IPS DF 4.7 (cell line): ENCODE data around the gene PLEKHA7.
"Not testable (repeated sequence)": the region's sequence is repeated elsewhere in the genome, so short reads cannot be mapped to it uniquely, and the experiment has no call there.

ENCODE experiments used
- DNase-seq: peaks from one replicate; pipeline ENCODE4 v3.0.0-alpha.2; 2013; ENCODE audit warnings: low spot score; ENCODE audit errors: extremely low read depth

Gene PLEKHA7

DNA sequence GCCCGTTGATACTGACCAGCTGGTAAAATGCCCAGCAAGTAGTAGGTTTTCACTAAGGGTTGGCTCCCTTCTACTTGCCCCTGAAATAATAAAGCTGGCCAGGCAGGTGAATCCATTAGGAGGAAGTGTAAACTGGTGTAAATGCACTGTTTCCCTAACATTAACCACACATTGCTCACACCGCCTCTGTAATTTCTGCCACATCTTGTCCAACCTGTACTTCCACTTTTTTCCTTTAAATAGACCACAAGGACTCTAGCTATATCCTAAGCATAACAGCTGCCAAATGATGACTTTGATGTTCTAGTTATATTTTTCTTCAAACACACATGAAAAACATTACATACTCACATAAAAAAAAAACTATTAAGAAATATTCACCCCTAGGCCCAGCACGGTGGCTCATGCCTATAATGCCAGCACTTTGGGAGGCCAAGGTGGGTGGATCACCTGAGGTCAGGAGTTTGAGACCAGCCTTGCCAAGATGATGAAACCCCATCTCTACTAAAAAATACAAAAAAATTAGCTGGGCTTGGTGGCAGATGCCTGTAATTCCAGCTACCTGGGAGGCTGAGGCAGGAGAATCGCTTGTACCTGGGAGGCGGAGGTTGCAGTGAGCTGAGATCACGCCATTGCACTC is 95.6 kb downstream of the PLEKHA7 start:
- DNase-seq, result not testable (repeated sequence)

DNA sequence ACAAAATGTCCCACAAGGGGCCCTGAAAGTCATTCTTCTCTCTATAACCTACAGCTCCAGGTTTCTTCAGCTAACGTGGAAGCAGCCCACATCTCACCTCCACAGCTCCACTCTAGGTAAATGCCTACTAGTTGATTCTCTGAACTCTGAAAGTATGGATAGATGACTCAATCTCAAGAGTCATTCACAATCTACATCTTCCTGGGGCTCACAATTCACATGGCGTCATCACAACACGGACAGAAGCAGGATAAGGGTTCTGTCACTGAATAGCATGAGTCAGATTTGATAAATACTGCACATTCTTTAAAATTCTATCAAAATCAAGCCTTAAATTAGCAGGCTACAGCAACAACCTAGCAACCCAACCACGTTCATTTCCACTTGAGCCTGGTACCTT is 96.3 kb downstream of the PLEKHA7 start:
- DNase-seq, result no peak

DNA sequence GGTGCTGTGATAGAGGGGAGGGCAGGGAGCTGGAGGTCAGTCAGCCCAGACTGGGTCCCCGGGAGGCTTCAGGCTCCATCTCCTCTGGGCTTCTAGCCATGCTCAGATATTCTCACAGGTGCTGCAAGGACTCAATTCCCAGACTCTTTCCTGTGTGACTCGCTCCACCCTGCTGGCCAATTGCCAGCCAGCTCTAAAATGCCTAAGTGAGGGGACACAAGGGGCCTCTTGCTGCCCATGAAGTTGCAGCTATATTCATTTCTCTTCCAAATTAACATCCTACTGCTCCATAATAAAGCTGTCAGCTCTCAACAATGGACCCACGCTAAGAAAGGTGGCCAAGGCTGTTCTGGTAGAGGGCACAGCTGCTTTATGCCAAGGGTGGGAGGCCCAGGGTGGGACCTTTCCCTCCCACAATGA is 101.5 kb downstream of the PLEKHA7 start:
- DNase-seq, result no peak

DNA sequence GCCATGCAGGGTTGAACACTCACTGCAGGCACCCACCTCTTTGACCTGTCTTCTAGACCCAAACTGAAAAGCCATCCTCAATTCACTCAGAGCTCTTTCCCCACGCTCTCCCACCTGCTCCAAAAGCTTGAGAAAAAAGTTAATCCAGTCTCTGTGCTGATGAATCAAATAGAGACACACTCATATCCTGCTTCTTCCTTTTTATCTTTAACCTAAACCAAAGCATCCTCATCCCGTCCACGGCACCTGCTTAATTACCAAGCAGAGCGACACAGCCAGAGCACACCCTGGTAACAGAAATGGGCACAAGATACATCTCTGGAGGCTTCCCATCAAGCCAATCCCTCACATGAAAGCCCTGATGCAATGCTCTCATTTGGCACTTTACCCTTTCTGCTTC is 102.6 kb downstream of the PLEKHA7 start:
- DNase-seq, result no peak

DNA sequence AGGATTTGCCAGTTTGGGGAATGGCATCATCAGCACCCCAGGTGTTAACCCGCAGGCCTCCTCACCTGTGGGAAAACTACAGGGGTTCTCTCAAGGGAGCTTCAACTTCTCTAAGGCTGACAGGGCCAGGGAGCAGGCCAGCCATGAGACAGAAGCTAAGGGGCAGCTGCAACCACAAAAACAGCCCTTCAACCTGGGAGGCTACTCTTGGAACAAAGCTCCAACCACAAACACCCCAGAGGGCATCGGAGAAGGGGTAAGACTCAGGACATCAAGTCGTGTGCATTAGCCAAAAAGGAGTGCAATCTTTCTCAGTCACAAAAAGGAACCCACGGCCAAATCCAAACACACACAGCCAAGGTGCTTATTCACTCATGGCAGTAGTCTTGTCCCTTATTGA is 103.0 kb downstream of the PLEKHA7 start:
- DNase-seq, result no peak

DNA sequence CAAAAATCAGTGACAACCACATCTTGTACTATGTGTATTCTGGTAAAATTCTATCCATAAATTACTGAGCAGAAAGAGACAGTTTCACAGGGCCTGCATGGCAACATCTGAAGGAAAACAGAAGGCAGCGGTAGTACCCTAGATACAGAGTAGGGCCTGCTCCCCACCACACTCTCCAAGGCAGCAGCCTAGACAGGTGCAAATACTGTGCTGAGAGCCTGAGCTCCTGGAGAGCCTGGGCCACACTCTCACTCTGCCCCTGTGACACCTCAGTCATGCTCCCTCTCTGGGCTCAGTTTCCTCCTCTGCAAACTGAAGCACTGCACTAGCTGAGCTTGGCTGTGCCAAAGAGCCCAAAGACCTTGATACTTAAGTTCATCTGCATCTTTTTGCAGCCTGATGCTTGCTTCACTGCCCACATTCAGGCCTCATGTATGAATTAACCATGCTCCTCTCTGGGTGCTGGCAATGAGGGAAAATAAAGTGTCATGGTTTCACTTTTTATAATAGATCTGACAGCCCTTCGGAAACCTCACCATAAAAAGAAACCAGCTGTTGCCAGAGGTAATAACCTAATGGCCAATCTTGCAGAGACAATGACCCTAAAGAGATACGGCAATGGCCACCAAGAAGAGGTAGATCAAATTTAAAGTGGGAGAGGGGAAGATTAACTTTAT is 104.7 kb downstream of the PLEKHA7 start:
- no peak for DNase-seq

DNA sequence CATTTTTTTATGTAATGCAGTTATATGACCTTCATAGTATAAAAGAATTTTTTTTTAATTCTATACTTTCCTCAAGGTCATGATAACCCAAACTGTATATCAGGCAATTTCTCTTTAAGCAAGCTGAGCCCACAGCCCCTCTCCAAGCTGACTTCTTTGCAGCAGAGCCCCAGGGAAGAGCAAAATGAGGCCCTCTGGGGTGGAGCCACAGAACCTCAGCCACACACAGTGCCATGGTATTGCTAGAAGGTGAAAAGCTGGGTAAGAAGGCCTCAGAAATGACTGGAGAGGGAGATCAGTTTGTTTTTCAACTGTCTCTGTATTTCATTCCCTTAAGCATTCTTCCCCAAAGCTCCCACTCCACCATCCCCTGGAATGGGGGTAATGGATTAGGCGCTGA is 108.8 kb downstream of the PLEKHA7 start:
- DNase-seq, result no peak

DNA sequence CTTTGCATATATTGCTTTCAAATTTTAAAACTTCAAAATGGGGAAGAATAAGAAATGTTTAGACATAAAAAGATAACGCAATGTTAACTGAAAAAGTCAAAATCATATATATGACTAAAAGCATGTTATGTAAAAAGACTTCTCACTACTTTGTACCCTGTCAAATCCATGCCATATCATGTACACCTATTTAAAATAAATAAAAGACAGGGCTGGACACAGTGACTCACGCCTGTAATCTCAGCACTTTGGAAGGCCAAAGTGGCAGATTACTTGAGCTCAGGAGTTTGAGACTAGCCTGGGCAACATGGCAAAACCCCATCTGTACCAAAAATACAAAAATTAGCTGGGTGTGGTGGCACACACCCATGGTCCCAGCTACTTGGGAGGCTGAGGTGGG is 109.5 kb downstream of the PLEKHA7 start:
- DNase-seq, result not testable (repeated sequence)

DNA sequence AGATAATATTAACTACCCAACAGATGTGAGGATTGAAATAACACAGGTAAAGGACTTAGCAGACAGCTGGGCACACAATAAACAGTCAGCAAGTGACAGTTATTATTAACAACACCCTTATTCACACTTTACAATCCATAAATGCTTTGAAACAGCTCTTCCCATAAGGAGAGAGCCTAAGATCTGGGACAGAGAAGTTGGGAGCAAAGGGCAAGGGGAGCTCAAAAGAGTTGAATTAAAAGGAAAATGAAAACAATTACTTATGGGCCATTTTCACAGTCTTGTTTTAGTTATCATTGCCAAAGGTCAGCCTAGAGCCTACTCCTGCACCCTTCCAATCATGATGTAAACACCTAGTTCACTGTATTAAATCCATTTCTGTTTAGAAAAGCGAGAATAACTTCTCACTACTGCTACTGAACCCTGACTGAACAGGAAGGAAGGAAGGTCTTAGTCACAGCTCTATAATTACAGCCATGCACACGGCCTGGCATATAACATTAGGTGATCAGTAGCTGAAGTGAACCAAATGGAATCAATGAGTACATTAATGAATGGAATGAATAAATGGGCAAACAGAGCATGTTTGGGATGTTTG is 111.3 kb downstream of the PLEKHA7 start:
- DNase-seq, result no peak

DNA sequence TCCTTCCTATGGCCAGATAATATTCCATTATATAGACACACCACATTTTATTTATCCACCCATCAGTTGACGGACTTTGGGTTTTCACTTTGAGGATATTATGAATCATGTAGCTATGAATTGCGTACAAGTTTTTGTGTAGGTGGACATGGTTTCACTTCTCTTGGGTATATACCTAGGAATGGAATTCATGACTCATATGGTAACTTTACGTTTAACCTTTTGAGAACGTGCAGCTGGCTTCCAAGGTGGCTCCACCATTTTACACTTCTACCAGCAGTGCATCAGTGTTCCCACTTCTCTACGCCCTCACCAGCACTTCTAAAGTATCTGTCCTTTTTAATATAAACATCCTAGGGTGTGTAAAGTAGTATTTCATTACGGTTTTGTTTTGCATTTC is 112.0 kb downstream of the PLEKHA7 start:
- no peak for DNase-seq

DNA sequence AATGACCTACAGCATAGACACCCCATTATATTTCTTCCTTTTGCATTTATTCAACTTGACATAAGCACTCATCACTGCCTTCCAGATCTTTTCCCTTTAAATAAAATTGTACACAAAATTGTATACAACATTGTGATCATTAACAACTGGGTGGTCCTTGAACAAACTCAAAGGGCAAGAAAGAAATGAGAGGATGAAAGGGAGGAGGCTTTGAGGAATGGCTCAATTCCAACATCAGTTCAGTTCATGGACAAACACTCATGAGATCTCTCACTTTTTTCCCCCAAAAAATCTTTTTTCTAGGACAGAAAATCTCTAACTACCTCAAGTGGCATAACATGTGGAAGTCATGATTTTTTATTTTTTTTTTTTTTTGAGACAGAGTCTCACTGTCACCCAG is 113.7 kb downstream of the PLEKHA7 start:
- no peak for DNase-seq

DNA sequence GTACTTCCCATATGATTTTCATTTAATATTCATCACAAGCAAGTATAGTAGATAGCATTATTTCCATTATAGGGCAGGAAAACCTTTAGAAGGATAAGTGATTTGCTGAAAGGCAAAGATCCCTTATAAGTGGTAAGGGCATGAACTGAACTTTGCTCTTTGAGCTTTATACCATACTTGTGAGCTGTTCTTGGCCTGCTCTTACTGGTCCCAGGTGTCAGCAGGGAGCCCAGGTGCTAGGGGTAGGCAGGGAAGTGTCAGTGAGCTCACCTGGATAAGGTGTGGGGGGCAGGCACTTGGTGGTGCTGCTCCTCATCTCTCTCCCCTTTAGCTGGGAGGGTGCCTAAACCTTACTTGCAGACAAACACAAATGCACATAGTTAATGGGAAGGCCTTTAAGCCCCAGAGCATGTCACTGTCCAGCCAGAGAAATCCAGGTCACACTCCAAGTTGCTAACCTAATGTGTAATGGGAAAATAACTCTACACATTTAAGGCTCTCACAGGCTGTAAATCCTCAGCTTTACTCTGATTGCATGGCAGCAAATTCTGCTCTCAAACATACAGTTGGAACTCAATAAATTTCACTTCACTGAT is 114.4 kb downstream of the PLEKHA7 start:
- no peak for DNase-seq

DNA sequence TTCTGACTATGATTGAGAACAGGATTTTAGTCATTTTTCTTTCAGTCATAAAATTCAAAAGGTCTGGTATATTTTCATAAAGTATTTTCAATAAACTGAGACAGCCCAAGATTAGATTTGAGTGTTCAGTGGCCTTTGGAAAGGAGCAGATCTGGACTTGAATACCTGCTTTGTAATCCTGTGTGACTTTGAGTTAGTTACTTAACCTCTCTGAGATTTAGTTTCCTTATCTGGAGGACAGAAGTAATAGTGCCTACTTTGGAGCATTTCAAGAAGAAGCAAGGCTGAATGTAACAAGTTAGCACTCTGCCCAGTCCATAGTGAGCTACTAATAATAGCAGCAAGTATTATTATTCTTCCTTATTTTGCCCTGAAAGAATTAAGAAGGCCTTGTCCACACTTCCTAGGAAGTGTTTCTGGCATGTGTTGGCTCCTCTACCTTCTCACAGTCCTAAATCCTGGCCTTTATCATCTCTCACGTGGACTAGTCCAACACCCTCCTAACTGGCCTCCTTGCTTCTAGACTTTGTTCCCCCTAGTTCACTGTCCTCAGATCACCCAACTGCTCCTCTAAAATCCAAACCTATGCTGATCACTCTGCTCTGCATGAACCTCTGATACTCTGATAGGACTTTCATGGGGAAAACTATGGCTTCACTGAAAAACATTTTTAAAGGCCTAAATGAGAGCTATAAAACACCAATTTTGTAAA is 115.8 kb downstream of the PLEKHA7 start:
- no peak for DNase-seq

DNA sequence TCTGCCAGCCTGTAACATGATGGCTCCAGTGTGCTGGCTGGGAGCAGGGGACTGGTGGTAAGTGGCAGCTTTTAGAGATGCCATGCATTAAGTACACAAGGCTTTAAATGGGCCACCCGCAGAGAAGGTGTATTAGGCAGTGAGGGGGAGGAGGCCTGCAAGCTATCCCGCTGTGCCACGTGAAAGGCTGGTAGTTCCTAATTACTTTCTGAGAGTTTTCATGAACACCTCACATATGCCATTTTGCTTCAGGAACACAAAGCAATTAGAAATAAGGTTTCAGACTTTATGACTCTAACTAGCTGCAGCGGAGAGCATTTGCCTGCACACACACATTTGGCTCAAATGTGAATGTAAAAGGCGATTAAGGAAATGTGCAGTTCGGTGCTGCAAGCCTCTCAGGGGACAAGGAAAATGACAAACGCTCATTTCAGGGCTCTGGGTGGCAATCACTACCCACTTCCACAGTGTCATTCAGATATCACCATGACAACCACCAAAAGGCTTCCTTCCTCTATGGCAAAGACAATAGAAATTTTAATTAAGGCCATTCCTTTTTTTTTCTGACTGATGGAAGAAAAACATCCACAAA is 116.6 kb downstream of the PLEKHA7 start:
- peak; percentile 58 for DNase-seq

DNA sequence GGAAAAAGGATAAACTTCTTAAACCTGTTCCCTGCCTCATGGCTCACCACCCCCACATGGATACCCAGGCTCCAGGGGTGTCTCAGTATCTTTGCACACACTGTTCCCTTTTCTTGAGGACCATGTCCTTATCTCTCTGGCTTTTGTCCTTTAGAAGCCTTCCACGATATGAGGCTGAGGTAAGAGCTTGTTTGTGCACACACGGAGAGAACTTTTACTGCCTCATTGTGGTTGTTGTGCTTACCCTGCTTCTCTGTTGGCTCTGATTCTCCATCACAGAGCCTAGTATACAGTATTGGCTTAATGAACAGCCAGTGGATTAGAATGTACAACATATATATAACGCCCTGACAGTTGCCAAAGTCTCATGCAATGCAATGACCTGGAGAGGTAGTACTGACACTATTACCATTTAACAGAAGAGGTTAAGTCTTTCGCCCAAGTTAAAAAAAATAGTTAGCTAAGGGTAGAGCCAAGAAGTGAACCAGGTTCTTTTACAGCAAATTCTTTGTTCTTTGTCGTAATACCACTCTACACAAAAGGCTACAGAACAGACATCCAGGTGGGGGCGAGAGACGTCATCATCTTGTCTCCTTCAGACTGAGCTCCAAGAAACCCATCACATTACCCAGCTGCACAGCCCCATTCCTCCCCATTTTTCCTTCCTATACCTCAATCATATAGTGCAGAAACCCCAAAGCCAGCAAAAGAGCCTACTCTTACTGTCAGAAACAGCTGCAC is 117.3 kb downstream of the PLEKHA7 start:
- no peak for DNase-seq

DNA sequence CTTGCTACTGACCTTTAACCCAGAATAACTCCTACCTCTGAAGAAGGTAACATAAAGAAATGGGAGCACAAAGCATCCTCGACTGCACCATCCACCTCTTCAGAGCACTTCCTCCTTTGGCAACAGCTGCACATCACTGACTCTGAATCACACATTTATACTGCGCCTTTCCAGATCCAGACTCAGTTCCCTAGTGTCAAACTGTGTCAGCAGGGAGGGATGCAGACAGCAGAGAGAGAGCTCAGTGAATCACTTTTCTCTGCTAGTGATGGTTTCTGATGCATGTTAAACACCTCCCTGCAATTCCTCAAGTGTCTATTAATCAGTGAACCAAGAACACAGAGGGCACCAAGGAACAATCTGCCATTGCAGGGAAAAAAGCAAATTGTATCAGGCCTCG is 118.9 kb downstream of the PLEKHA7 start:
- no peak for DNase-seq

DNA sequence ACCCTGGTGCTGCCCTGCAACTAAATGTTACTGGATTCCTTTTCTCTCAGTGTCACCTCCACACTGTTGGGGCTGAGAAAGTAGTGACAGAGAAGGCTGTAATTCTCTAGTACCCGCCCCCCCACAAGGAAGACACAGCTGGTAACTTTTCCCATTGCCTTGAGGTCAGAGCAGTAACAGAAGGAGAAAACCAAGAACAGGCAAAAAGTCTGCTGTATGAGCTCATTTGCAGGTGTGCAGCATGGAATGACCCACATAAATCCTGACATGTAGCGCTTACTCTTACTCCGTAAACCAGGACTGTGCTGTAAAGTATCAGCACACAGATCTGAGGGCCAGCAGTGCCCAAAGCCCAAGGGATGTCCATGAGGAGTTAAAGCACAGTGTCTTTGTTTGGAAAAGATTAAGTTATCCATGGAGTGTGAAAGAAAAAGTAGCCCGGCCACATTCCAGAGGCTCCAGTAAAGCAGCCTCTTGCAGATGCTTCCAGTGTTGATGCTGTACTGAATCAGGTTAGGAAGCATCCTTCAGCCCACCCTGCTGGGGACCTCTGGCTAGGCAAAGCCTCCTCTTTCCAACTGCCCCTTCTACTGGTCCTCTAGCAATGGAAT is 120.7 kb downstream of the PLEKHA7 start:
- no peak for DNase-seq

DNA sequence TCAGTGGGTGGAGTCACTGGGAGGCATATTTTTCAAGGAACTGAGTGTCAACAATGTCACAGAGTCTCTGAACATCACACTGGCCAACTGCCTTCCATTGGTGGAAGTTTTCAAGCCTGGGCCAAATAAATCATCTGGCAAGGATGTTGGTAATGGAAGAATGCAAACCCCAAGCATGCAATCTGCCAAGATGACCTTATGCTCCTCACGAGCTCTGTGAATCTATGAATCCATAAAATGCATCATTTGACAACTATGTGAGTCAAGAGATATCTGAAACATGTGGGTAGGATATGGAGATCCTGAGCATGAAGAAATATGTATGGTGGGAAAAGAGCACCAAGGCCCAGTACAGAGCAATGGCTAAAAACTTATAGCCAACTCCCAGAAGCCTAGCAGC is 122.2 kb downstream of the PLEKHA7 start:
- no peak for DNase-seq

DNA sequence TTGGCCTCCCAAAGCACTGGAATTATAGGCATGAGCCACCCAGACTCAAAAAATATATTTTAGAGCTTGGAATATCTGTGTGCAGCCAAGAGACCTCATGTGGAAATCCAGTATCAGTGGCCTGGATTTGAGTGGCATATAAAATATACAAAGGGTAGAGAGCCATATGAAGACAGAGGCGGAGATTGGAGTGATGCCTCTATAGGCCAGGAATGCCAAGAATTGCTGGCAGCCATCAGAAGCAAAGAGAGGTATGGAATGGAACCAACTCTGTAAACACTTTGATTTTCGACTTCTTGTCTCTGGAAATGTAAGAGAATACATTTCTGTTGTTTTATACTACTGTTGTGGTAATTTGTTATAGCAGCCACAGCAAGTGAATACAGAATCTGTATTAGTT is 123.0 kb downstream of the PLEKHA7 start:
- DNase-seq, result no peak

DNA sequence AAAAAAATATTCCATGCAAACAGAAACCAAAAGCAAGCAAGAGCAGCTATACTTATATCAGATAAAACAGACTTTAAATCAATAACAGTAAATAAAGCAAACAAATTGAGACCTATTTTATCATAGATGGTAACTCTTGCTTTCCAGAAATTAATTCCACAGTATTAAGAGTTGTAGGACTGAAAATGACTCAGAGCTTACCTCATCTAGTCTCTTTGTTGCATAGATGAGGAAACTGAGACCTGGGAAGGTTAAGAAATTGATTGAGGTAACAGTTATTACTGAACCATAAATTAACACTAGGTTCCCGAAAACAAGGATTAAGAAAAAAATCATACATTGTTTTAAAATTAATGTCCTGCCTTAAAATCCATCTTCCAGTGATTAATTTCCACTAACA is 123.8 kb downstream of the PLEKHA7 start:
- no peak for DNase-seq
